NCI-H524 treated with DMSO at 0.1 percent for 48 hours (cell line): Measurements from ENCODE around the gene PPP4C.

ENCODE experiments used
- DNase-seq: peaks from one replicate; lab custom pipeline; 2025; lab: John Stamatoyannopoulos, UW

The PPP4C gene

DNA sequence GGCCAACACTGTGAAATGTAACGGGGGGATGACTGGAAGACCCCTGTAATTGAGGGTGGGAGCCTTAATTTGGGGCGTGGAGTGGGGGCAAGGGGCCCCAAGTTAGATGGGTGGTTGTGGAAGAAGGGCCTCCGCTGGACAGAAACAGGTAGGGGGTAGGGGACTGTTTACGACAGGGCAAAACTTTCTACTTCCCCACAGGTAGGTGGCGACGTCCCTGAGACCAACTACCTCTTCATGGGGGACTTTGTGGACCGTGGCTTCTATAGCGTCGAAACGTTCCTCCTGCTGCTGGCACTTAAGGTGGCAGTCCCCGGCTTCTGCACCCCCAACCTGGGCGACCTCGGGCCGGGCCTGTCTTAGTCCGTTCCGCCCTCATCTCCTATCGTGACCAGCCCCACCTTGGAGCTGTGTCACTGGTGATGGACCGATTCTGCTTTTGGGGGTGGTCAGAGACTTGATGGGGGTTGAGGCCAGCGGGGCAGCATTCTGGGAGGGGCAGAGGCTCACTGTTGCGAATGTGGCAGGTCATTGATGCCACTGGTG lies 6.8 kb downstream of the PPP4C start:
- DNase-seq: no peak

DNA sequence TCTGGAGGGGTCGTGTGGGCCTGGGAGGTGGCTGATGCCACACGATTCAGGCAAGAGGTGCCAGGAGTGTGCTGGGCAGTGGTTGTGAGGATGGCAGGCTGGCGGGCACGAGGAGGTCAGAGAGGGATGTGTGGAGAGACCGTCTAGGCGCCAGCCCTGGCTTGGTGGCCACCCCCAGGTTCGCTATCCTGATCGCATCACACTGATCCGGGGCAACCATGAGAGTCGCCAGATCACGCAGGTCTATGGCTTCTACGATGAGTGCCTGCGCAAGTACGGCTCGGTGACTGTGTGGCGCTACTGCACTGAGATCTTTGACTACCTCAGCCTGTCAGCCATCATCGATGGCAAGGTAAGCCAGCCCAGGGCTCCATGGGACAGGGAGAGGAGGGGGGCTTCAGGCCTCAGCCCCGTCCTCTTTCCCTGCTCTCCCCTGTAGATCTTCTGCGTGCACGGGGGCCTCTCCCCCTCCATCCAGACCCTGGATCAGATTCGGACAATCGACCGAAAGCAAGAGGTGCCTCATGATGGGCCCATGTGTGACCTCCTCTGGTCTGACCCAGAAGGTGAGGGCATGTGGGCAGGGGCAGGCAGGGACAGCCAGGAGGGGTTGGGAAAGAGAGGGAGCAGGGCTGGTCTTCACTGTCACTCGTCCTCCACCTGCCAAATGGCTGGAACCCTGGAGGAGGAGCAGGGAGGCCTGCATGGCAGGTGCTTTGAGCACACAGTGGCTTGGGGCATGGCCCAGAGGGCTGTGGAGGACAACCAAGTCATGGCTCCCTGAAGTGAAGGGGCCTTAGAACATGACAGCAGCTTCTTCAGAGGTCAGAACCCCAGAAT lies 7.6 kb downstream of the PPP4C start:
- DNase-seq: no peak

DNA sequence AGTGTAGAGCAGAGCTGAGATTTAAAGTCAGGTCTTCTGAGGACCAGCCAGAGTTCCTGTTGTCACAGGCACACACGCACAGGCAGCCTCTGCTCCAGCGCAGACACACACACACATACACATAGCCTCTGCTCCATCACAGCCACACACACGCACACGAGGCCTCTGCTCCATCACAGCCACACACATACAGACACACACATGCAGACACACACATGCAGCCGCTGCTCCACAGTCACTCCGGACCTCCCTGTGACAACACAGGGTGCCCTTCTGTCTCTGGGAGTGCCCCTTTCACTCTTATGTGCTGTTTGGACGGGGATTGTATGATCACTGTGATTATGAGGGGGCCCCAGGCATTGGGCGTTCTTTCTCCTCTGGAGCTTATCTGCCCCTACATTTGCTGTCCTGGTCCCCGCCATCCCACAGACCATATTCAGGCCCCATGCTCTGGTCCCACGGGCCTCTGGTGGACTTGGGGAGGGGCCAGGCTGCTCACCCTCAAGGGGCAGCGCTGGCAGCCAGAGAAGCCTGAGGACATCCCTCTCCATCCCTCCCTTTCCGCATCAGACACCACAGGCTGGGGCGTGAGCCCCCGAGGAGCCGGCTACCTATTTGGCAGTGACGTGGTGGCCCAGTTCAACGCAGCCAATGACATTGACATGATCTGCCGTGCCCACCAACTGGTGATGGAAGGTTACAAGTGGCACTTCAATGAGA lies 8.5 kb downstream of the PPP4C start:
- no peak for DNase-seq

DNA sequence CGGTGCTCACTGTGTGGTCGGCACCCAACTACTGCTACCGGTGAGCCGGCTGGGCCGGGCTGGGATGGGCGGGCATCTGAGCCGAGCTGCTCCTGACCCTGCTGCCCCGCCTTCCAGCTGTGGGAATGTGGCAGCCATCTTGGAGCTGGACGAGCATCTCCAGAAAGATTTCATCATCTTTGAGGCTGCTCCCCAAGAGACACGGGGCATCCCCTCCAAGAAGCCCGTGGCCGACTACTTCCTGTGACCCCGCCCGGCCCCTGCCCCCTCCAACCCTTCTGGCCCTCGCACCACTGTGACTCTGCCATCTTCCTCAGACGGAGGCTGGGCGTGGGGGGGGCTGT lies 9.0 kb downstream of the PPP4C start:
- DNase-seq: no peak

DNA sequence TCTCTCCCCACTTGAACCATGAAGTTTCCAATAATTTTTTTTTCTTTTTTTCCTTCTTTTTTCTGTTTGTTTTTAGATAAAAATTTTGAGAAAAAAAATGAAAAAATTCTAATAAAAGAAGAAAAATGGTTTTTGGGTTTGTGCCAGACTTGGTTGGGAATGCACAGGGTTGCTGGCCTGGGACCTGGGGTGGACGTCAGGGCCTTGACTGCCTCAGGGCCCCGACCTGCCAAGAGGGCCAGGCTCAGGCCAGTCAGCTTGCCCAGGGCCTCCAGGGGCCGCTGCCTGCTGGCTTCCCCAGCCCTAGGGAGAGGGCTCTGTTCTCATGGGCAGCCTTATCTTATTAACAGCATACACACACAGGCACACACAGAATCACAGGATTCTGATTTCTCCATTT lies 9.5 kb downstream of the PPP4C start:
- DNase-seq: no peak

DNA sequence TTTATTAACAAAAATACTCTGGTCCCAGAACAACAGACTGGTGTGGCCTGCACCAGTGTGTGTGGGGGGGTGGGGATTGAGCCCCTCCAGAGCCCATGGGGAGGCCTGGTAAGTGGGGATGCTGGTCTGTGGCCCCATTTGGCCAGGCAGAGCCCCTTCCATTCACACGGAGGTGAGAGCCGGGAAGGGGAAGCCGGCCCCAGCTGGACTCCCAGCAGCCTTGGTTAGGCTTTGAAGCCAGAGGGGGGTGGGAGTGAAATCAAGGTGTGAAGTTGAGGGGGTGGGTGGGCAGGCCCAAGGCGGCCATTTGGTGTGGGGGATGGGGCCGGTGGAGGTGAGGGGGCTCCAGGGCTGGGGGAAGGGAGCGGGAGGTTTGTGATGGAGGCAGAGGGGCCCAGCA lies 10.0 kb downstream of the PPP4C start:
- no peak for DNase-seq

DNA sequence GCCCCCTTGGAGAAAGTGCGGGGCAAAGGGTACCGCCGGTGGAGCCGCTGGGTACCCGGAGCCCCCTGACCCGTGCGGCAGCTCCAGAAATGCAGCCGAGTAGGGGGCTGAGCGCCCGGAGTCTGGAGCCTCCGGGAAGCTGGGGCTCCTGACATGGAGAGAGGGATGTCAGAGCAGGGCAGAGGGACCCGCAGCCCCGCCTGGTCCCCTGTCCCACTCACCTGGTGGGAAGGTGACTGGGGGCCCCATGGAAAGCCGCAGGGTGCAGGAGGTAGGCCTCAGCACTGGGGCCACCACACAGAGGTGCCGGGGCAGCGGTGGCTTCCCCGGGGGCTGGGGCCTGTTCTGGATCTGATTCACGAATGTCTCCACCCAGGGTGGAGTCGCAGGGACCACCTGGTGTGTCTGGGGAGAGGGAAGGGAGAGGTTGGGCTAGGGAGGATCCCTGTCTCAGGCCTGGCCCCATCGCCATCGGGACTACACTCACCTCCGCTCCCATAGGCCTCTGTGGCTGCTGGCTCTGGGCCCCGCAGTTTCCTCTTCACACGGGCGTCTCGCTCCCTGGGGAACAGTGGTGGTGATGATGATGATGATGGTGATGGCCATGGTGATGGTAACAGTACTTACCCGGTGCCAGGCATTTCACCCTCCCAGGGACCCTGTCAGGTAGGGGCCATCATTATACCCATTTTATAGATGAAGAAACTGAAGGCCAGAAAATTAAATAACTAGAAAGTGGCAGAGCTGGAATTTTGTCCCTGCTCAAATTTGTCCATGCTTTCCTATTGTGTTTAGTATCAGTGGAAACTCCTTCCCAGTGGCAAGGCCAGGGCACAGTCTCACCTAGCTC lies 10.7 kb downstream of the PPP4C start:
- no peak for DNase-seq

DNA sequence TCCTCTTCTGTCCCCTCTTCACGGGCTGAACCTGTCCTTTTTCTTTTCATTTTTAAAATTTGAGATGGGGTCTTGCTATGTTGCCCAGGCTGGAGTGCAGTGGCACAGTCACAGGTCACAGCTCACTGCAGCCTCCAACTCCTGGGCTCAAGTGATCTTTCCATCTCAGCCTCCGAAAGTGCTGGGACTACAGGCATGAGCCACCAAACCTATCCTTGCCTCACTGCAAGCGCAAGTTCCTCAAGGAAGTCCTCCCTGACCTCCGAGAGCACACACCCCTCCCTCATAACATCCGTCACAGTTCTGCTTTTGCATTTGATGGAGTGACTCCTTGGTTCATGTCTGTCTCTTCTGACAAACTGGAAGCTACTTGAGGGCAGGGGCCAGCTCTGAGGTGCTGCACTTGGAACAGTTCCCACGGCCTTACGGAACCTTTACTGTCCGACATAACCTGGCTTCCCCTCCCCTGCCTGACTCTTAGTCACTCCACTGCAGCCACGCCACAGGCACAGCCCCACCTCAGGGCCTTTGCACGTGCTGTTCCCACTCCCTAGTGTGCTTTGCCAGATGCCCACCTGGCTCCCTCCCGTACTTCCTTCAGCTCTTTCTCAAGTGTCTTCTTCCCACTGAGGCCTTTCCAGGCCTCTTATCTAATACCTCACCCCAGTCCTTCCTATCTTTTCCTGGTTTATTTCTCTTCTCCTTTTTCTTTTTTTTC lies 11.5 kb downstream of the PPP4C start:
- no peak for DNase-seq

DNA sequence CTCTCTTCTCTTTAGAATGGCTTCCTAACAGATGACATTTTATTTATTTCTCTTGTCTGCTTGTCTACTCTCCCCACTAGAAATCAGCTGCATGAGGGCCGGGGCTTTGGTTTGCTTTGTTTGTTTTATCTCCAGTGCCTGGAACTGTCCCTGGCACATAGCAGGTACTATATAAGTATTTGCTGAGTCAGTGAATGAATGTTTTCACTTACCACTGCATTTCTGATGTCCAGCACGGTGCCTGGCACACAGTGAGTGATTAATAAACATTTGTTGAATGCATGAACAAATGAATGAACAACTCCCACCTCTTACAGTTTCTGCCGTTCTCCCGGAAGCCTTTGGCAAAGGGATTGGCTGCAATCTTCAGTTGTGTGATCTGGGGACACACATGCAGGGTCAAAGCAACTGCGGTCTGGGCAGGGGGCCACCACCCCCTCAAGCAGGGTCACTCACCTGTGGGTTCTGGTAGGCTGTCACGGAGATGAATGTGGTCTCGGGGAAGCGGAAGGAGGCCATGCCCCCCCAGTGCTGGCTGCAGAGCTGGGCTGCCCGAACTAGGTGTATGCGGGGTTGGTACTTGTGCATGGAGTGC lies 12.5 kb downstream of the PPP4C start:
- no peak for DNase-seq

DNA sequence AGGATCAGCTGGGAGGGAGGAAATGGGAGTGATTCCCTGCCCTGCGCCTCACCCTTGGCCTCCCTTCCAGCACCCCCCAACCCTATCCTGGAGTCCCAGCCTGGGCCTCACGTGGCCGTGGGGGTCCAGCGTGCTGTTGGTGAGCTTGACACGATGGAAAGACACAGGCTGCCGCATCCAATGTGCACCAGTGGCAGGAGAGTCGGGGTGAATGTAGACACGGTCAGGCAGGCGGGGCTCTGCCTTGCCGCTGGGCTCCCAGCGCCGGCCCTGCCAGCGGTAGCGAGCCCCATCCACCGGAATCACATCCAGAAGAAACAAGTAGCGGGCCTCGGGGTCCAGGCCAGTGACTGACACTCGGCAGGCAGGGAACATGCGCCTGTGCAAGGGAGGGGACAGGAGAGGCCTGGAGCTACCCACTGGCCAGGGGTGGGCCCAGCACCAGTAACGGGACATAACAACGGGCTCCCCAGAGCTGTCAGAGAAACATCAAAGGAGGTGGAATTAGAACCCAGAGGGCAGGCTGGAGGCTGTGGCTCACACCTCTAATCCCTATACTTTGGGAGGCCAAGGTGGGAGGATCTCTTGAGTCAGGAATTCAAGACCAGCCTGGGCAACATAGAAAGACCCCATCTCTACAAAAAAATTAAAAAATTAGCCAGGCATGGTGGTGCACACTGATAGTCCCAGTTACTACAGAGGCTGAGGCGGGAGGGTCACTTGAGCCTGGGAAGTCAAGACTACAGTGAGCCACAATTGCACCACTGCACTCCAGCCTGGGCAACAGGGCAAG lies 13.2 kb downstream of the PPP4C start:
- no peak for DNase-seq

DNA sequence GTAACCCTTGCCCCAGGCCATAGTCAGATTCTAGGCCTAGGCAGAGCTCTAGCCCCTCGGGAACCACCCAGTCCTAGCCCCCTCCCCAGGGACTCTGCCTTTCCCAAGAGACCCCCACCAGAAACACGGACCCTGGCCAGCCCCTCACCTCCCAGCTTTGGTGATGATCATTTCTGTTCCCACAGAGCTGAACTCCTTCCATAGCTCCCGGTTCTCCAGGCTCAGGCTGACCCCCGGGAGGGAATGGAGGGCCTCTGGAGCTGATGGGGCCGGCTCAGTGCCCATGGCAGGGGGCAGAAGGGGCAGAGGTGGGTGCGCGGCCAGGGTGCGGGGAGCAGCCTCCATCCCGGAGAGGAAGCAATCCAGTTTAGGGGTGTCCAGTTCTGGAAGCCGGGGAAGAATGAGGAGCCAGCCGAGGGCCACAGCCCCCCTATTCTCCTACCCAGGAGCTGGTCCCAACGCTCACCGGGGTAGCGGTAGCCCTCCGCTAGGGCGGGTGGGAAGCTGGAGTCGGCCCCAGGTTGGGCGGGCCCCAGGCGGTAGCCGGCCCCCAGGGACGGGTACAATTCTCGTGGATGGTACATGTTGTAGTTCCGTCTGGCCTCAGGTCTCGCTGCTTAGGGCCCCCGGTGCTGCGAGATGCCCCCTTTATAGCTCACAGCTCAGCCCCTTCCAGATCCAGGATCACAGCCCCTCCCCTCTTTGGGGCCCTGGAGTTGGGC lies 15.0 kb downstream of the PPP4C start:
- DNase-seq: no peak

DNA sequence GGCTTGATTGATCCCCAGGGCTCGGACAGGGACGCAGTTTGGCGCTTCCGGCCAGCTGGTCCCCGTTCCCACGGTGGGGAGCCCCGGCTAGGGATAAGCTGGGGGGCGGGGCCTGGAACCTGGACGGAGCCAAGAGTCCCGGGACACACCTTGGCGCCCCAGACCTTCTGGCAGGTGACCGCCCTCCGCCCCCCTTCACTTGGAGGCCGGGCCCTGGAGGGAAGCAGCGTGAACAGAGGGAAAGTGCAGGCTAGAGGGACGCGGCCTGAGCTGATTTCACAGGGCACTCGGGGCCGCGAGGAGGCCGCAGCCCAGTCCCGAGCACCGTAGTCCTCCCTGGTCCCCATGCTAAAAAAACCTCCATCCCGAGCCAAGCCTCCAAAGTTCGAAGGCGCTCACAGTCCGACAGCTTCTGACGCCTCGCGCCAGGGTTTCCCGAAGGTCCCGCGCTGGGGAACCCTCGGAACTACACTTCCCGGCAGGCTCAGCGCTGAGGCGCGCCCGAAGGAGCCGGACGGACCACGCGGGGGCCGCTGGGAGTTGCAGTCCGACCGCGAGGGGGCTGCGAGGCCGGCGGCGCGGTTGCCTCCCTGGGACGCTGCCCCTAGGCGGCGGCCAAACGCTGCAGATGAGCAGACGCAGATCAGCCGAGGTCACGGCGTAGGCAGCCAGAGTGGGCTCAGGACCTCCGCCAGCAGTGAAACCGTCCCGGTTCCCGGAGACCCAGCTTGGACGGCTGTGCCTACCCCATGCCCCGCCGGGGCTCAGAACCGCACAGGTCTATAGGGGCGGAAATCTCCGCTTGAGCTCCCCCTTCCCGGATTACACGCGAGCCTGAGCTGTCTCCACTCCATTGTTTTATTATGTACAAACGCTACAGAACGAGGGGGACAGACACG lies 15.9 kb downstream of the PPP4C start, which contains the start of gene TBX6:
TBX6 (minus strand) TSS at position 451 of the 899 bp plus-strand sequence. CDS start 731 bp downstream, outside the sequence.
- DNase-seq: peak; percentile 61

DNA sequence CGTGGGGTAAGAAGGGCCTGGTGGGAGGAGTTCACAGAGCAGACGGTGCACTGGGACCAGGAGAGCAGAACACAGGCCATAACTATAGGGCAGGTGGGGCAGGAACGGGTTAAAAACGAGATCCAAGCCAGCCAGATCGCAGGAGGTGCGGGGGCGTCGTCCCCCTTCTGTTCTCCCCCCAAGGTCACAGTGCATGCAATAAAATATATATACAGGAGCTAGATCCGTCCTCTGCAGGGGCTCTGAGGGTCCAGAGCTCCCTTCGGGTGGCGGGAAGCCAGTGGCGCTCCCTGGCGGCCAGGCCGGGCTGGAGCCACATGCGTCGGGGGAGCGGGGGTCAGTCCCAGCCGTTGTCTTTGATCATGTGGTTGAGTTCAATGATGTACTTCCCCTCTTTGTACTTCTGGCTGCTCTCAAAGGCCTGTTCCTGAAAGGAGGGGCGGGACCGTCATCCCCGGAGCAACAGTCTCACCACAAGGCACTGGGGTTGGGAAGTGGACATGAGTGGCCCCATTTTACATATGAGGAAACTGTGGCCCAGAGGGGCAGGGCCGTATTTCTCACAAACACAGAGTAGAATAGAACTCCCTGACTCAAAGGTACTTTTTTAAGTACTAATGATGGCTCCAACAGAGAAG lies 16.7 kb downstream of the PPP4C start:
- peak; percentile 43 for DNase-seq

DNA sequence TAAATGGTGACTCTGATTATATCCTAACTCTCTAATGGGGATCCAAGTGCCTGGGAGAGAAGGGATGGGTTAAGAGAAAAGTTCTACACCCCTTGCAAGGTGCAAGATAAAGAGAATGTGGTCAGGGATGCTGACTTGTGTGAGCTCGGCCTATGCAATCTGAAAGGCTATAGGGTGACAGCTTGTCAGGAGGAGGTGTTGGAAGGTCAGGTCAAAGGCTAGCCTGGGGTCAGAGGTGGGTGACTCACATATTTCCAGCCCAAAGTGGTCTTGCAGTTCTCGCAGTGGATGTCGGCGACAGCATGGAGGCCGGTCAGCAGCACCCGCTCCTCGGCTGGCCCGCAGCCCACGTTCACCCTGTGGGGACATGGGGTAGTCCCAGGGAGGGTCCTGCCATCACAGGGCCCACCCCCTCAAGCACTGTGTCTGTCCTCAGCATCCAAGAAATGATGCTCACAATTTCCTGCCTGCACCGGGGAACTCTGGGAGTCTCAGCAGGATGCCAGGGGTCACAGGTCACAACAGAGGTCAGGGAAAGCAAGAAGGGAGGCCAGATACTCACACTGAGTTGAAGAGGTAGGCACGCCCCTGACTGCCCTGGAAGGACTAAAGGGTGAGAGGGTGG lies 18.9 kb downstream of the PPP4C start:
- no peak for DNase-seq

DNA sequence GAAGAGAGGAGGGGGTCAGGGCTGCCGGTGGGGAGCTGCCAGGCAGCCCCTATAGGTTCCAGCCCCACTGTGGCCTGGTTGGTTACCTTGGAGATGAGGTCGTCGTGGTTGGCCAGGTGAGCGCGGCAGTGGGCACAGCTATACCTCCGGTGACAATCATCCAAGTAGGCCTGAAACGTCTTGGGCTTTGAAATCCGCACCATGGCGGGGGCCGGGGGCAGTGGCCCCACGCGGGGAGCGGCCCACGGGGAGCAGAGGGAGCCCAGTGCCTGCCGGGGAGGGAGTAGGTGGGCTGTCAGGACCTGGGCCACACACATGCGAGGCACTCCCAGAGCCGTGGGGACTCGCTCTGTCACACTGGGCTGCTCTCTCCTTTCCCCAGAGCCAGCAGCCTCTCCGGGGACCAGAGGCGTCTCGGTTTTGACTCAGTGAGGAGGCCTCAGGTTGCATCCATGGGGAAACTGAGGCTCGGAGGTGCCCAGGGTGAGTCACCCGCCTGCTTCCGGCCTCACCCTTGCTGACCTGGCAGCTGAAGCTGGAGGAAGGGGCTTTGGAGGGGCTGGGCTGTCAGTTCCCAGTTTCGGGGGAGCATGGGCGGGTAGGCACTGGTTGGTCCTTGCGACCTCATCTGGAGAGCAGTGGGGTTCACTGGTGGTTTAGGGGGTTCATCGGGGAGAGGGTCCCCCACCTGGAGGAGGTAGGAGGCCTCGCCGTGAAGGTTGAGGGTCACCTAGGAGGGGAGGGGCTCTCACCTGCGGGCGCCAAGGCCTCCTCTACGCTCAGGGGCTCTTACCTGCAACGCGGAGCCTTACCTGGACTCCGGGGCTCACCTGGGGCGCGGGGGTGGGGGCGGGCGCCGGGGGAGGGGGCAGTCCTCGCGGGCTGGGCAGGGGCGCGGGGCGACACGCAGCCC lies 19.6 kb downstream of the PPP4C start:
- no peak for DNase-seq

DNA sequence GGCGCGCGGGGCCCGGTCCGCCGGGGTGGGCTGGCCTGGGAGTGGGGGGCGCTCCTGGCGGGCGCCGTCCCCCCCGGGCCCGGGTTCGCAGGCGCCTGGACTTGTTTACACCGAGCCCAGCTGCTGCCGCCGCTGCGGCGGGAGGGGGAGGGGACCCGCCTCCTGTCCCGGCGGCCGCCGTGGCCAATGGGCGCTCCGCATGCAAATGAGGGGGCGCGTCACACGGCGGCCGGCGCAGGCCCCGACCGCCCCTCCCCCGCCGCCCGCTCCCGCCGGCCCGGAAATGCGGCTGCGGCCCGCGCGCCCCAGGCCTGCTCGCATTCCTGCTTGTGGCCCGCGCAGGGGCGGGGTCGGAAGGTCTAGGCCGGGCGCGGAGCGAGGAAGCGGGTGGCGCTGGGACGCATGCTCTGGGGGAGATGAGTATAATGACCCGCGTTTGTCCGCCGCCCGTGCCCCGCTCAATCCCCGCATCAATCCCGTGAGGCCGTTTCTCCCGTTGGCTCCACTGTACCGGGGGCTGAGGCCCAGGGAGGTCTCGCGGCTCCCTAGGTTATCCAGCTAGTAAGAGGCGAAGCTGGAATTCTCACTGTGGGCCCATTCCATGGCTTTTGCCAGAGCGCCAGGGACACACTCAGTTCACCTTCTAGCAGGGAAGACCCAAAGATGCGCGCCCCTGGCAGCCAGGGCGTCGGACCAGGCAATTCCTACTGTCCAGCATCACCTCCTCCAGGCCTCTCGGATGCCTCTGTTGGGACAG lies 20.5 kb downstream of the PPP4C start, which contains the start of gene YPEL3:
YPEL3 (minus strand) TSS at position 109 of the 757 bp plus-strand sequence. CDS start 731 bp downstream, outside the sequence.
- DNase-seq: peak; percentile 47
